GM12801 (cell line): ENCODE results near the gene ULK4.

ENCODE experiments used
- TF ChIP-seq, protein P1 (sequence below): IDR thresholded peaks from one replicate; pipeline ENCODE4 v1.5.1; 2011; ENCODE audit warnings: control low read depth; ENCODE audit not compliant: insufficient read length; ENCODE audit errors: extremely low read depth

The ULK4 gene

DNA sequence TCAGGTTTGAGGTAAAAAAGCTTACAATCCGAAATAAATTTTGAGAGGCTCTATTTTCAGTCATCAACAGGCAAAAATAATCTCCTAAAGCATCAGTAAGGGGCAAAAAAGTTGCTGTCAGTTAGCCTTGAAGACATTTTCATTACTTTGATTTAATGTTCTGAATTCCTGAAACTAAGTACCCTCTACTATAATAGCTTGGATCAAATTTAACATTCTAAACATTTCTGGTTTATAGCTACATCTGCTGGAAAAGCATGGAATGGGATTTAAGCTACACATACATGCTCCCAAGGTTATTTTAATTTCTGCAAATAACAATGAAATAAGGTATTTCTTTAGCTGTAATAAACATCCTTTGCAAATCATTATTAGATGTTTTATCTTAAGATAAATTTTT is 245.4 kb downstream of the ULK4 start:
- TF ChIP-seq, protein P1, sequence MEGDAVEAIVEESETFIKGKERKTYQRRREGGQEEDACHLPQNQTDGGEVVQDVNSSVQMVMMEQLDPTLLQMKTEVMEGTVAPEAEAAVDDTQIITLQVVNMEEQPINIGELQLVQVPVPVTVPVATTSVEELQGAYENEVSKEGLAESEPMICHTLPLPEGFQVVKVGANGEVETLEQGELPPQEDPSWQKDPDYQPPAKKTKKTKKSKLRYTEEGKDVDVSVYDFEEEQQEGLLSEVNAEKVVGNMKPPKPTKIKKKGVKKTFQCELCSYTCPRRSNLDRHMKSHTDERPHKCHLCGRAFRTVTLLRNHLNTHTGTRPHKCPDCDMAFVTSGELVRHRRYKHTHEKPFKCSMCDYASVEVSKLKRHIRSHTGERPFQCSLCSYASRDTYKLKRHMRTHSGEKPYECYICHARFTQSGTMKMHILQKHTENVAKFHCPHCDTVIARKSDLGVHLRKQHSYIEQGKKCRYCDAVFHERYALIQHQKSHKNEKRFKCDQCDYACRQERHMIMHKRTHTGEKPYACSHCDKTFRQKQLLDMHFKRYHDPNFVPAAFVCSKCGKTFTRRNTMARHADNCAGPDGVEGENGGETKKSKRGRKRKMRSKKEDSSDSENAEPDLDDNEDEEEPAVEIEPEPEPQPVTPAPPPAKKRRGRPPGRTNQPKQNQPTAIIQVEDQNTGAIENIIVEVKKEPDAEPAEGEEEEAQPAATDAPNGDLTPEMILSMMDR, result no peak

DNA sequence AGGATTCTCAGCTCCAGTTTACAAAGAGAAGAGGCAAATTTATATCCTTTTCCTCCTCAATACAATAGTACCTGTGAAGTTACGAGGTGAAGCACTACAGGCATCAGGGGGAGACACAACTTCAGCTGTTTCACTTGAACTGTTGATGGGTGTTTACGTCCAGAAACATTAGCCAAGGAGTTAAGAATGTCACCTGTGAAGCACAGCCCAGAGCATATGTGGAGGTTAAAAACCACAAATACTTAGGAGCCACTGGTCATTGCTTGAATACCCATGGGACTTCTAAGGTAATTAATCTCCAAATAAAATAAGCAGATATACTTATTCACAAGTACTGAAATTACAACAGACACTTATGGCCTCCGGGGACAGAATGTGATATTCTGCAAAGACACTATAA is 246.5 kb downstream of the ULK4 start:
- TF ChIP-seq, protein P1, result no peak

DNA sequence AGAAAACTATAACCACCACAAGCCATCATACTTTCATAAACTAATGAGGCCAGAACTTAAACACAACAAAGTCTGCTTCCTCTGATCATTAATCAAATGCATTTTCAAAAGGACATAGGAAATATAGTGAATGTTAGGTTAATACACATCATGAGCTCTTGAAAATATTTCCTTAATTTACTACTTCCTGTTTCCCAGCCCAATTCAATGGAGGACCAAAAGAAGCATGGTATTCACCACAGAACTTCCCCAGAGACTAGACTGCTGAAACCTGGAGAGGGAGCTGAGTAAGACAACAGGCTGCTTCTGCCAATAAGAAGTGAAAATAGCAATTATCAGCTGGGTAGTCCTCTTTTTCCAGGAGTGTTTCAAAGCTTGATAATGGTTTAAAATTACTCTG is 250.3 kb downstream of the ULK4 start:
- TF ChIP-seq, protein P1, result no peak

DNA sequence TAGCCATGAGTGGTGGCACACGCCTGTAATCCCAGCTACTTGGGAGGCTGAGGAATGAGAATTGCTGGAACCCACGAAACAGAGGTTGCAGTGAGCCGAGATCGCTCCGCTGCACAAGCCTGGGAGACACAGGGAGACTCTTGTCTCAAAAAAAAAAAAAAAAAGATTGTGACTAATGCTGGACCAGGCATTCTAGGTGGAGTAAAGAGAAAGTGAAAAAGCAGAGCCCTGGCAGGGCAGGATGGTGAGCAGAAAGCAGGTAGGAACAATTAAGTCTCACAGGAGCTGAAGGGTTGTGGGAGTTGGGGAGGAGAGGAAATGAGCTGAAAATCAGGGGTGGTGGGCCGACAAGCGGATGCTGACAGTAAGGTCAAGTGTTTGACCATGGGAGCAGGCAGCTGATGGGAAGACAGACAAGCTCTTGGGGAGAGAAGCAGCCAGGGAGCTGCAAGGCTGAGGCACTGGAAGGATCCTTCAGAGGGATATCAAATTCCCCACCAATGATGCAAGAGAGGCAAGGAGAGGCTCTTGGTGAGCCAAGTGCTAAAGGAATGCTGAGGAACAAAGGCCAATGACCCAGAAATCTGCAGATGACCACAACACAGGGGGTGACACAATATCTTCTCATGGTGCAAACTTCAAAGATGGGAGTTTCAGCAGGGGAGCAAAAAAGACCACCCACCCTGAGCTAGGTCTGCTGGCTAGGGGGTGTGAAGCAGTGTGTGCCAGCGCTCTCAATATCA is 251.1 kb downstream of the ULK4 start:
- TF ChIP-seq, protein P1, result no peak

DNA sequence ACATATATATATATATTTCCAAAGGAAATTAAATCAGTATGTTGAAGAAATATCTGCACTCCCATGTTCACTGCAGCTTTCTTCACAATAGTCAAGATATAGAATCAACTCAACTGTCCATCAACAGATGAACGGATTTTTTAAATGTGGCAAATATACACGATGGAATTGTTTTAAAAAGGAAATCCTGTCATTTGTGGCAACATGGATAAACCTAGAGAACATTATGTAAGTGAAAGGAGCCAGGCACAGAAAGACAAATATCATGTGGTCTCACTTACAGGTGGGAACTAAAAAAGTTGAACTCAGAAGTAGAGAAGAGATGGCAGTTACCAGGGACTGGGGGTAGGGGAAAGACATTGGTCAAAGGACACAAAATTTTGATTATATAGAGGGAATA is 253.7 kb downstream of the ULK4 start:
- TF ChIP-seq, protein P1, result no peak

DNA sequence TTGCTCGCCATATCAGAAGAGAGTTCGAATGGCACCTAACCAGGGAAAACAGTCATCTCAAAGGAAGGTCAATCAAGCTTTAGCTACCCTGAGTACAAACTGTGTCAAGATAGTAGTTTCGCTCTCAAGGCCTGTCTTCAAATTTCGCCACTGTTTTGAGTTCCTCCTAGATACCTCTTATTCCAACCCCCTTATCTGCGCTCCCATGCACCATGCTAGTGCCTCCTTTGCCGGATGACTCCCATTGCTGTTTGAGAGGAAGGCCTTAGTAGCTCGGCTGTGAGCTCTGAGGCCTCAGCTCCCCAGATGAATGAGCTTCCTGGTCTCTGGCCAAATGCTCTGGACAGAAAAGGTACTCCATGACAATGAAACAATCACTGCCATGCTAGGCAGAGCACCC is 256.0 kb downstream of the ULK4 start:
- TF ChIP-seq, protein P1, result no peak

DNA sequence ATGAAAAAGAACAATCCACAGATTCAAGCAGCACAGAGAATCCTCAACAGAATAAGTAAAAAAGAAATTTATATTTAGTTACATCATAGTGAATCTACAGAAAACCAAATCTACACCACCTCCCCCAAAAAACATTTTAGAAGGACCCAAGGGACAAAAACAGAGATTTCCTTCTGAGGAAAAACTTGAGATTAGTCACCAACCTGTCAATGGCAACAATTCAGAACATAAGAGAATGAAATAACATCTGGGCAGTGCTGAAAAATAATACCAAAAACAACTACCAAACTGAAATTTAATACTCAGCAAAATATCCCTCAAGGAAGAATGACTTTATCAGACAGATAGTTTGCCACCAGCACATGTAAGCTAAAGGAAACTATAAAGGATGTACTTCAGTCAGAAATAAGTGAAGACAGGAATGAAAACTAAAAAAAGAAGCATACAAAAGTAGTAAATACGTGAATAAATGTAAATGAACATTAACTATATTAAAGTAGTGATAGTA is 260.7 kb downstream of the ULK4 start:
- TF ChIP-seq, protein P1, result no peak
